ENCODE data around the gene IFI27L2.

- TF ChIP-seq, protein P1, sequence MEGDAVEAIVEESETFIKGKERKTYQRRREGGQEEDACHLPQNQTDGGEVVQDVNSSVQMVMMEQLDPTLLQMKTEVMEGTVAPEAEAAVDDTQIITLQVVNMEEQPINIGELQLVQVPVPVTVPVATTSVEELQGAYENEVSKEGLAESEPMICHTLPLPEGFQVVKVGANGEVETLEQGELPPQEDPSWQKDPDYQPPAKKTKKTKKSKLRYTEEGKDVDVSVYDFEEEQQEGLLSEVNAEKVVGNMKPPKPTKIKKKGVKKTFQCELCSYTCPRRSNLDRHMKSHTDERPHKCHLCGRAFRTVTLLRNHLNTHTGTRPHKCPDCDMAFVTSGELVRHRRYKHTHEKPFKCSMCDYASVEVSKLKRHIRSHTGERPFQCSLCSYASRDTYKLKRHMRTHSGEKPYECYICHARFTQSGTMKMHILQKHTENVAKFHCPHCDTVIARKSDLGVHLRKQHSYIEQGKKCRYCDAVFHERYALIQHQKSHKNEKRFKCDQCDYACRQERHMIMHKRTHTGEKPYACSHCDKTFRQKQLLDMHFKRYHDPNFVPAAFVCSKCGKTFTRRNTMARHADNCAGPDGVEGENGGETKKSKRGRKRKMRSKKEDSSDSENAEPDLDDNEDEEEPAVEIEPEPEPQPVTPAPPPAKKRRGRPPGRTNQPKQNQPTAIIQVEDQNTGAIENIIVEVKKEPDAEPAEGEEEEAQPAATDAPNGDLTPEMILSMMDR (IDR thresholded peaks at IDR 0.05): no peak
- no peak for TF ChIP-seq POLR2A (IDR thresholded peaks at IDR 0.05)
- no peak for TF ChIP-seq EP300 (IDR thresholded peaks at IDR 0.05)
These were observed 41.8 kb upstream of the IFI27L2 start for GRCh38 chr14:94171208-94171607.

All from stomach (tissue), 4 donors.